NCI-H69 (cell line): ENCODE measurements around the gene SOX6.
"Not testable (repeated sequence)": the region's sequence is repeated elsewhere in the genome, so short reads cannot be mapped to it uniquely, and the experiment has no call there.

ENCODE experiments used
- DNase-seq: peaks from one replicate; lab custom pipeline; 2025; lab: John Stamatoyannopoulos, UW

SOX6 gene

GRCh38 chr11:15929371-15929901, 426.9 kb downstream of the SOX6 start:
- no peak for DNase-seq

GRCh38 chr11:15927864-15928217, 428.5 kb downstream of the SOX6 start:
- no peak for DNase-seq

DNA sequence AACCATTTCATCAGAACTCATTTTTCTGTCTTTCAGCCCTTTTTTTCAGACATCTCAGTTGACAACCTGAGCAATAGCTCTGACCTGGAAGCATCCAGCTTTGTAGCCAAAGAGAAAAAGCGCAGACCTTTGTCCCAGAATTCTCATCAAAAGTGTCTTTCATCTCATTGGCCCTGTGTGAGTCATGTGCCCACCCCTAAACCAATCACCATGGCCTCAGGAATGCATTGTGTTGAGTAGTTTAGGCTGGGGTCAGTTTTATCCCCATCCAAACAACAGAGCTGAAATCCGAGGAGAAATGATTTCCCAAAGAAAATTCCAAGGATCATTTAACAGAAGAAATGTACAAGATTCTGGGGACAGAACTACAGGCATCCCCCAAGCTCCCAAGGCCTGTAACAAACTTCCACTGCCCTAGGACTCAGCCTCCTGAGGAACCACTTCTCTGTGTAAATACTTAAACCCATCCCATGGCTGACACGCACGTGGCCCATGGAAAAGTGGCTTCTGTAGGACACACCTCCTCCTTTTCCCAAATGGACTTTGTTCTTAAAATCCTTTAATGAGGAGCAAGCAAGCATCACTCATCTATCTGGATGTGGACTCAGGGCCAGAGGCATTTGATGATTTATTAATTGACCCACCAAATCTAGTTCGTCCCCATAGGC, 429.0 kb downstream of the SOX6 start:
- DNase-seq = no peak

- DNase-seq = no peak
Measured at GRCh38 chr11:15926071-15926470, 430.3 kb downstream of the SOX6 start.

GRCh38 chr11:15923183-15923582, 433.2 kb downstream of the SOX6 start:
- DNase-seq = peak; percentile 24

- DNase-seq = not testable (repeated sequence)
Measured at GRCh38 chr11:15922745-15923144, 433.6 kb downstream of the SOX6 start.

GRCh38 chr11:15920856-15921629, 435.3 kb downstream of the SOX6 start:
- no peak for DNase-seq

DNA sequence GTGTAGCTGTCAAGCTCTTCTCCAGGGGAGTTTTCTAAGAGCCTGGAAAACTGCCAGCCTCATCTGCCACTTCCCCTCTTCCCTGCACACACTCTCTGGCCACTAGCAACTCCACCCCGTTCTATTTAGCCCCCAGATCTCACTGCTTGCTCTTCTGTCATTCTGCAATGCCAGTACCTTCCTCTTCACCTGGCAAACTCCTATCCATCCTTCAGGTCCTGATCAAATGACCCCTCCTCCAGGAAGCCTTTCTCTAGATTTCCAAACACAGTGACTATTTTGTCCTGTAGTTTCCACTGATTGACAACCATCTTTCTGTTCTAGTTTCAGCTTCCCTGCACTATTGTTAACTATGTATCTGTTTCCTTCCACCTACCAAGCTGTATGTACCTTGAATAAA, 437.7 kb downstream of the SOX6 start:
- DNase-seq = no peak

DNA sequence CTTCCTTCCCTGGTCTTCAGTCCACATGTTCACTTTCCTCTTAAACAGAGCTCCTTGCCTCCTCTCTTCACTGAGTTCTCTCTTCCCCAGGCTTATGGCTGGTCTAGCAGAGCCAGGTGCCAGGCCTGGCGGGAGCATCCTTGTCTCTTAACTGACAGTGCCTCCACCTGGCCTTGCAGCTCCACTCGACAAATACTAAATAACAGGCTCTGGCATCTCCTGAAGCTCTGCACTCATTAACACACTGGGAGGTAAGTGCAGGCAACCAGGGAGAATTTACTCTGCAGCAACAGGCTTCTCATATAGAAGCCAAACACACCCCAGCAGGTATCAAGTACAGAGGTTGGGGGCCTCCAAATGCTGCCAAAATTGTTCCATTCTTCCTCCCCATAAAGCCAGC, 438.1 kb downstream of the SOX6 start:
- peak; percentile 99 for DNase-seq
